GM19463 (cell line): ENCODE data around the gene AK4.
A peak's percentile ranks its signal among the peaks of the same experiment; 100 is the strongest.
"Not testable (repeated sequence)": the region's sequence is repeated elsewhere in the genome, so short reads cannot be mapped to it uniquely, and the experiment has no call there.

ENCODE experiments used
- ATAC-seq: cut with Tn5 transposase; IDR thresholded peaks from one replicate; pipeline ENCODE4 v1.9.1; 2021; ENCODE audit warnings: mild to moderate bottlenecking, moderate library complexity; ENCODE audit not compliant: unreplicated experiment

The AK4 gene

DNA sequence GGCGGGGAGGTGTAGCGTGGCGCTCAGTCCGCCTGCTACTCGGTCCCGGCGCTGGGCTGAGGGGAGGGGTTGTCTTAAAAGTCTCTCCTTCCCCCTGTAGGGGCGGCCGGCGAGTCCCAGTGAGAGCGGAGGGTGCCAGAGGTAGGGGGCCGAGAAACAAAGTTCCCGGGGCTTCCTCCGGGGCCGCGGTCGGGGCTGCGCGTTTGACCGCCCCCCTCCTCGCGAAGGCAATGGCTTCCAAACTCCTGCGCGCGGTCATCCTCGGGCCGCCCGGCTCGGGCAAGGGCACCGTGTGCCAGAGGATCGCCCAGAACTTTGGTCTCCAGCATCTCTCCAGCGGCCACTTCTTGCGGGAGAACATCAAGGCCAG is at the start of gene AK4:
TSS of gene AK4 (plus strand) at position 26 of the 370 bp plus-strand sequence. CDS start at position 231, 205 bp downstream.
- peak; percentile 10 for ATAC-seq

- ATAC-seq = no peak
Measured at GRCh38 chr1:65103807-65104206, 44.2 kb upstream of the AK4 start.

DNA sequence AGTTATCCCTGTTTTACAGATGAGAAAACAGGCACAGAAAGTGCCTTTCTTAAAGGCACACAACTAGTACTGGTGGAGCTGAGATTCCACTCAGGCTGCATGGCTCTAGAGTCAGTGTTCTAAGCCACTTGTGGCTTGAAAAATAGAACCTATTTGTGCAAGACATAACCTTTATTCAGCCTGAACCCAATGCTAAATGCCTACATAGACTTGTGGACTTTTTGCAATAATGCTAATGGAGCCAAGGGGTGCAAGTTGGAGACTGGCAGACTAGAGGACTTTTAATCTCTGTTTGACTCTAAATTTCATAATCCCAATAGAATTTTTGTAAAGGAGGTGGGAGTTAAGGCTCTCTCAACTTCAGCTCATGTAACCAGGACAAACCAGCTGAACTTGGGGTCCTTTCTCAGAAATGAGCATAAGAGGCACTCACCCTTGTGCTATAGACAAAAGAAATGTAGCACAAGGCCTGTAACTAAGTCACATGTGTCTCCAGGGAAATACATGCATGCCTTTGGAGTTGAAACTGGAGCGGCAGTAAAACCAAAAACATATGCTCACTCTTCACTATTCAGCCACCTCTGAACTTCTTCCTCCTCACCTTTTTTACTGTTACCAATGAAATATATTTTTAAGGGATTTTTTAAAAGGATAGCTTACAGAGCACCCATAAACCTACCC is 43.0 kb upstream of the AK4 start:
- no peak for ATAC-seq

DNA sequence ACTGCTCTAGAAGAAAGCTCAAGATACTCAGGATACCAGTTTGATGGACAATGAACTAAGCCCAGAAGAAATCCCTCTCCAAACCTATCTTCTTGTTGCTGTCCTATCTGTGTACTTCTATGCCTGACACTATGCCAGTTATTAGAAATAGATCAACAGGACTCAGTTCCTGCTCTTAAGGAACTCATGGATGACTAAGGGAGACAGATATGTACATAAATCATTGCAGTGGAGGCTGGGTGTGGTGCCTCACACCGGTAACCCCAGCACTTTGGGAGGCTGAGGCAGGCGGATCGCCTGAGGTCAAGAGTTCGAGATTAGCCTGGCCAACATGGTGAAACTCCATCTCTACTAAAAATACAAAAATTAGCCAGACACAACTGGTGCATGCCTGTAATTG is 42.4 kb upstream of the AK4 start:
- ATAC-seq = no peak

DNA sequence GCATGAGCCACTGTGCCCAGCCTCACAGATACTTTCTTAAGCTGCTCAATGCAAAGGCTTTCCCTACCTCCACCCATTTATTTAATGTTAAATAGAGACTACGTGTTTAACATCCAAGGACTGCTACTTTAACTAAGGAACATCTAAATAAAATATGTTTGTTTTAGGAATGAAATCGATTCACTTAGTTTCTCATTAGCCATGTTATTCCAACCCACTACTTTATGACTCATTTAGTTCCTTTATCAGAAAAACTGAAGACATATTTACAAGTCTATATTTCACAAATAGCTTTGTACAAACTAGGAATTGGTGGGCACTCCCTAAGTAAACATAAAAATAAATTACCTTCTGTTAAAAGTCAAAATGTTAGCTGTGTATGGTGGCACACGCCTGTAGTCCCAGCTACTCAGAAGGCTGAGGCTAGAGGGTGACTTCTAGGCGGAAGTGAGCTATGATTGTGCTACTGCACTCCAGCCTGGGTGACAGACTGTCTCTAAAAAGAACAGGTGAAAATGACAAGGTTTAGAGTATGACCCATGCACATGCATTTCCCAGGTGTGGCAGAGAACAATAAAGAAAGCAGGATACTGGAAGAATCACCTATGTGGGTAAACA is 39.9 kb upstream of the AK4 start:
- ATAC-seq = no peak

GRCh38 chr1:65109487-65109886 is 38.5 kb upstream of the AK4 start:
- no peak for ATAC-seq

DNA sequence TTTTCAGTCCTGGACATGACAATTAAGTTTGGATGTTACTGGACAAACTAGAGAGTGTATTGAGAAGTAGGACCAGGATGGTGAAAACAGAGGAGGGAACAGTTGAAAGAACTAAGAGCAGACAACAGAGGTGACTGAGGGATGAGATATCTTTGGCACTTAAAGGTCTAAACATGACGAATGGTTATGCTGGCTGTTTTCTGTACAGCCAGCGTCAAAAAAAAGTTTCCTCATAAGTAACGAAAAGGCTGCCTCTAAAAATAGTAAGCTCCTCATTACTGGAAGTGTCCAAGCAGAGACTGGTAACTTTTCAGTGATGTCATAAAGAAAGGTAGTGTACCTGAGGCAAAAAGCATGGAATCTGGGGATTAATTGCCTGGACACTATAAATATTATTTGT is 35.2 kb upstream of the AK4 start:
- no peak for ATAC-seq

DNA sequence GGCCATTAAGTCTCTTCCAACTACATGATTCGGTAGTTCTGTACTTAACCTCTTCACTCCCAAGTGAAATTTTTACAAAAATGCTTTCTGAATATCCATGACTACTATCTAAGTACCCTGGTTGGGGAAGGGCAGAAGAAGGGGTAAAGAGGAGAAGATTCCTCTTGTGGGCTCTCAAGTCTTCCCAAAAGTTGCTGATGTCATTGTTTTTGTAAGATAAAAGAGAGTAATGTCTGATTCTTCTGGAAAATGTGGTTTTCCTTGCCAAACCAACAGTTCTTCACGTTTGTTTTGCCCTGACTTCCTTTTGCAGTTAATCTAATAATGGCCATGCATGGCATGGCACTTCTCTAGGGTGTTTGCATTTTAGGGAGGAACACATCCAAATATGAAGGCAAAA is 34.7 kb upstream of the AK4 start:
- ATAC-seq = no peak

DNA sequence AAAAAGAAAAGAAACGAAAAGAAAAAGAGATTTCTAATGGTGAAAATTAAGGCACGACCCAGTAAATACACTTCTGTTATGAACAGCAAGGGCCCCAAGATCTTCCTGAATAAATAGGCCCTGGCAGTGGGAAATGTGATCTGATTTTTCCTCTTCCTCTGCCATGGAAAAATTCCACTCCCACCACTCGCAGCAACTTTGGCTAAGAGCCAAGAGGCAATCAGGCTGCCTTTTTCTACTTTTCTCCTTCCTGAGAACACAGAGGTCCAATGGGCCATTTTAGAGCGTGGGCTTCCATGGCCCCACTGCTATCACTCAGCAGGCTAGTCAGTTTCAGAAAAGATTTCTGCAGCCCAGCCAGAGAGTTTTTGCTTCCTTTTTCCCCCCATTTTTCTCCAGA is 33.7 kb upstream of the AK4 start:
- ATAC-seq = no peak

GRCh38 chr1:65119951-65120350 is 28.1 kb upstream of the AK4 start:
- no peak for ATAC-seq

DNA sequence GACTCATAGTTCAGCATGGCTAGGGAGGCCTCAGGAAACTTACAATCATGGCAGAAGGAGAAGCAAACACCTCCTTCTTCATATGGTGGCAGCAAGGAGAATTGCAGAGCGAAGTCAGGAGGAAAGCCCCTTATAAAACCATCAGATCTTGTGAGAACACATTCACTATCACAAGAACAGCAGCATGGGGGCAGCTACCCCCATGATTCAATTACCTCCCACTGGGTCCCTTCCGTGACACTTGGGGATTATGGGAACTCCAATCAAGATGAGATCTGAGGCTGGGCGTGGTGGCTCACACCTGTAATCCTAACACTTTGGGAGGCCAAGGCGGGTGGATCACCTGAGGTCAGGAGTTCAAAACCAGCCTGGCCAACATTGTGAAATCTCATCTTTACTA is 18.9 kb upstream of the AK4 start:
- not testable (repeated sequence) for ATAC-seq

DNA sequence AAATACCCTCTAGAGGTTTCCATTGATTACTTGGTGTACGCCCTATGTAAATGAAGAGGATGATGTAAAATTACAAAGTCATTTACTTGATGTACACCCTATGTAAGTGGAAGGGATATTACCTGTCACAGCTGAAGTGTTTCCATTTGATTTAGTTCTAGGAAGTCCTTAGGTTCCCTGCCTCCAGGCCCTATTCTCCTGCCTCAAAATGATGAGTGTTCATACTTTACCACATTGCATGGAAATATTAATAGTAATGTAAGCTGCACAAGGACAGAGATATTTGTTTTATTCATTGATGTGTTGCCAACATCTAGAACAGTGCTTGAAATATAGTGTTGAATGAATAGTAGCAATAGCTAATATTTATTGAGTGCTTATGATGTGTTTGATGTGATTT is 9.5 kb upstream of the AK4 start:
- ATAC-seq = no peak

DNA sequence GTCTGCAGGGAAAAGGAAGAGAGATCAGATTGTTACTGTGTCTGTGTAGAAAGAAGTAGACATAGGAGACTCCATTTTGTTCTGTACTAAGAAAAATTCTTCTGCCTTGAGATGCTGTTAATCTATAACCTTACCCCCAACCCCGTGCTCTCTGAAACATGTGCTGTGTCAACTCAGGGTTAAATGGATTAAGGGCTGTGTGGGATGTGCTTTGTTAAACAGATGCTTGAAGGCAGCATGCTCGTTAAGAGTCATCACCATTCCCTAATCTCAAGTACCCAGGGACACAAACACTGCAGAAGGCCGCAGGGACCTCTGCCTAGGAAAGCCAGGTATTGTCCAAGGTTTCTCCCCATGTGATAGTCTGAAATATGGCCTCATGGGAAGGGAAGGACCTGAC is 8.2 kb upstream of the AK4 start:
- ATAC-seq = not testable (repeated sequence)

GRCh38 chr1:65141394-65141793 is 6.6 kb upstream of the AK4 start:
- ATAC-seq = no peak

- no peak for ATAC-seq
Measured at GRCh38 chr1:65141918-65142317, 6.1 kb upstream of the AK4 start.

GRCh38 chr1:65143112-65143658 is 4.8 kb upstream of the AK4 start:
- not testable (repeated sequence) for ATAC-seq

DNA sequence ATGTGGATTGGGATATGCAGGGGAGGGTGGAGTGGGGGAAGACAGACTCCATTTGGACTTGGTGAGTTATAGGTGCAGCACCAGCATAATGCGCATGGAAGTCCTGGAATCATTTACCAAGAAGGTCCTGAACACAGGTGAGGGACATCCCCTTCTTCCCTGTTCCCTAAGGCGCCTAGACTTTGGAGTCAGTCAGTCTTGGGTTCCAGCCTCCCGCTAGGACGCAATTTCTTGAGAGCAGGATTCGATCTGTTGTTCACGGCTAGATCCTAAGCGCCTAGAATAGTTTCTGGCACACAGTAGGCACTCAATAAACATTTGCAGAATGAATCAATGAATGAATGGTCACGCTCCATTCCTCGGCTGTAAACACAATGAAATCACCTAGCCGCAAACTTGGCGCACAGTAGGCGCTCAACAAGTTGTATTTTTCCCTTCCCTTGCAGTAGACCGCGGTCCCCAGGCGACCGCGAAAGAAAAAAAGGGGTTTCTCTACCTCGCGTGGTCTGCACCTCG is 1.0 kb upstream of the AK4 start:
- ATAC-seq = peak; percentile 6

GRCh38 chr1:65147424-65148177 is 402 bp upstream of the AK4 start:
- ATAC-seq = peak; percentile 48

GRCh38 chr1:65148548-65149350 is 746 bp downstream of the AK4 start:
- peak; percentile 39 for ATAC-seq

DNA sequence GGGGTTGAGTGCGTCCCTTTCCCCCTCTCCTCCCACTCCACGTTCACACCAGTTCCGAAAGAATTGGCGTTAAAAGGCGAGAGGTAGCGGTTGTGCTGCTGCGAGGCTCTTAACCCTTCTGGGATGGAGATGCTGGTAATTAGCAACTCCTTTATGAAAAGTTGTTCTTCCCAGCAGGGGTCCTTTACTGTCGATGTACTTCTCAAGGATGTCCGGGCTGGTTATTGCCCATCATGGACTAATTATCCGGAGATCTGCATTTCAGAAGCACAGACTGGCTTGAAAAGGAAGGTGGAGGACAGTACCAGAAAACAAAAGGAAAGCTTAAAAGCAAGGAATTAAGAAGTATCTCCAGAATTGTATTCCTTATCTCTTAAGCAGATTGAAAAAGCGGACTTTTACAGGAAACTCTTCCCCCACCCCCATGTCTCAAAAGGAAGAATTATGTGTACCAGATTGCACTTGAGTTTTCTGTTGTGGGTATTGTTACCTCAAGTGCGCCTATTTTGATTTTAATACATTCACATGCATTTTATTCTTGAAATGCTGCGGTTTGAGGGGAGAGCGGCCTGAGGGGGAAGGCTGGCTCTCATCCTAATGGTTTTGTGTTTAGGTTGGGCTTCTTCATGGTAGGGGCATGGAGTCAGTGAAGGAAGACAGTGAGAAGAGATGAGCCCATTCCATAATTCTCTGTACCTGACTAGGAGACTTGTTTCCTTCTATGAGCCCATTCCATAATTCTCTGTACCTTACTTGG is 1.5 kb downstream of the AK4 start:
- no peak for ATAC-seq
